GM19239 (cell line): ENCODE measurements around the gene TNFRSF8.
"Not testable (repeated sequence)": the region's sequence is repeated elsewhere in the genome, so short reads cannot be mapped to it uniquely, and the experiment has no call there.

Source experiments
- DNase-seq: peaks from one replicate; pipeline ENCODE4 v3.0.0; 2011; ENCODE audit warnings: low spot score; ENCODE audit not compliant: insufficient read length
- FAIRE-seq: peaks from 2 replicates; lab custom pipeline; 2011; peaks lifted over from hg19 to GRCh38; lab: Jason Lieb, UNC

Gene TNFRSF8

GRCh38 chr1:12082988-12083387 lies 19.9 kb downstream of the TNFRSF8 start:
- DNase-seq, result no peak
- FAIRE-seq, result peak; percentile 78

GRCh38 chr1:12083766-12084165 lies 20.7 kb downstream of the TNFRSF8 start:
- DNase-seq (no peak), FAIRE-seq (peak; percentile 40)

GRCh38 chr1:12085643-12086260 lies 22.6 kb downstream of the TNFRSF8 start:
- no peak for DNase-seq
- FAIRE-seq, result no peak

GRCh38 chr1:12087797-12088314 lies 24.8 kb downstream of the TNFRSF8 start:
- DNase-seq (no peak), FAIRE-seq (peak; percentile 92)

- peak; percentile 55 for FAIRE-seq
- DNase-seq, result no peak
These were observed 25.5 kb downstream of the TNFRSF8 start for GRCh38 chr1:12088607-12089006.

GRCh38 chr1:12090326-12090725 lies 27.2 kb downstream of the TNFRSF8 start:
- DNase-seq, result no peak

GRCh38 chr1:12091191-12091590 lies 28.1 kb downstream of the TNFRSF8 start:
- FAIRE-seq (no peak), DNase-seq (no peak)

More at GRCh38 chr1:12090326-12090725, 27.2 kb downstream of the TNFRSF8 start:
- no peak for FAIRE-seq

- FAIRE-seq (no peak), DNase-seq (no peak)
These were observed 31.1 kb downstream of the TNFRSF8 start for GRCh38 chr1:12094180-12094579.

GRCh38 chr1:12095452-12096263 lies 32.6 kb downstream of the TNFRSF8 start:
- DNase-seq (no peak), FAIRE-seq (peak; percentile 28)

GRCh38 chr1:12096615-12097014 lies 33.5 kb downstream of the TNFRSF8 start:
- FAIRE-seq (no peak), DNase-seq (no peak)

GRCh38 chr1:12097321-12097720 lies 34.2 kb downstream of the TNFRSF8 start:
- no peak for FAIRE-seq
- DNase-seq, result no peak

GRCh38 chr1:12098786-12099185 lies 35.7 kb downstream of the TNFRSF8 start:
- DNase-seq, result no peak
- FAIRE-seq, result no peak

- FAIRE-seq (no peak), DNase-seq (no peak)
These were observed 36.5 kb downstream of the TNFRSF8 start for GRCh38 chr1:12099610-12100009.

GRCh38 chr1:12100071-12100470 lies 37.0 kb downstream of the TNFRSF8 start:
- FAIRE-seq (no peak), DNase-seq (no peak)

GRCh38 chr1:12101120-12101519 lies 38.0 kb downstream of the TNFRSF8 start:
- not testable (repeated sequence) for DNase-seq, FAIRE-seq

GRCh38 chr1:12102066-12102465 lies 39.0 kb downstream of the TNFRSF8 start:
- no peak for FAIRE-seq
- no peak for DNase-seq

GRCh38 chr1:12104417-12104816 lies 41.3 kb downstream of the TNFRSF8 start:
- FAIRE-seq (no peak), DNase-seq (no peak)

- FAIRE-seq (no peak), DNase-seq (no peak)
These were observed 43.0 kb downstream of the TNFRSF8 start for GRCh38 chr1:12106153-12106552.

- FAIRE-seq, DNase-seq: not testable (repeated sequence)
These were observed 43.8 kb downstream of the TNFRSF8 start for GRCh38 chr1:12106861-12107260.

- FAIRE-seq (no peak), DNase-seq (no peak)
These were observed 44.6 kb downstream of the TNFRSF8 start for GRCh38 chr1:12107718-12108117.

GRCh38 chr1:12109901-12110300 lies 46.8 kb downstream of the TNFRSF8 start:
- DNase-seq, result no peak
- FAIRE-seq, result no peak
